Natural killer cell treated with Interleukin-12 subunit alpha and Interleukin-12 subunit beta and Interleukin-15 and Interleukin-18, amount 100 ng/mL, for 72 hours (primary cell): Measurements from ENCODE around the gene SAMD13. TPM values are rescaled to one million over a fixed set of nuclear protein-coding genes. Genes with fewer than 3 reads are reported as not detected.

Source experiments
- ATAC-seq, 2 donors: fragments of 150-1000 bp; cut with Tn5 transposase in 1 of 2; sonication (Bioruptor Pico), chemical (Tn5 transposase) in 1 of 2; 2 replicates each; pipeline ENCODE4 v1.10.0; 2021
- DNase-seq: peaks from one replicate; pipeline ENCODE4 v3.0.0; 2022; ENCODE audit warnings: low spot score
- H3K27ac Mint-ChIP-seq, 2 donors: 1 replicate in 1 of 2; 2 replicates in 1 of 2; pipeline ENCODE4 v1.8.0; 2022; ENCODE audit warnings: mixed read lengths in 2 of 2, mild to moderate bottlenecking in 1 of 2, moderate library complexity in 1 of 2
- H3K27me3 Mint-ChIP-seq, 2 donors: 1 replicate in 1 of 2; 2 replicates in 1 of 2; pipeline ENCODE4 v1.8.0; 2022; ENCODE audit warnings: mixed read lengths in 2 of 2
- H3K36me3 Mint-ChIP-seq: one replicate; pipeline ENCODE4 v1.8.0; 2022; ENCODE audit warnings: mixed read lengths
- H3K4me1 Mint-ChIP-seq, 2 donors: 1 replicate in 1 of 2; 2 replicates in 1 of 2; pipeline ENCODE4 v1.8.0; 2022; ENCODE audit warnings: low read depth in 2 of 2, mixed read lengths in 2 of 2, mild to moderate bottlenecking in 1 of 2
- H3K4me3 Mint-ChIP-seq: one replicate; pipeline ENCODE4 v1.8.0; 2022; ENCODE audit warnings: mixed read lengths
- H3K9me3 Mint-ChIP-seq: 2 replicates; pipeline ENCODE4 v1.8.0; 2022; ENCODE audit warnings: mixed read lengths
- total RNA-seq, 2 donors: library from RNA; stranded (reverse); gene quantifications; one replicate each; pipeline ENCODE4 v1.2.3, GENCODE V29; 2022

Gene SAMD13
- total RNA-seq, 2 donors from 2014 or later = 0.33 TPM; not detected in 1

DNA sequence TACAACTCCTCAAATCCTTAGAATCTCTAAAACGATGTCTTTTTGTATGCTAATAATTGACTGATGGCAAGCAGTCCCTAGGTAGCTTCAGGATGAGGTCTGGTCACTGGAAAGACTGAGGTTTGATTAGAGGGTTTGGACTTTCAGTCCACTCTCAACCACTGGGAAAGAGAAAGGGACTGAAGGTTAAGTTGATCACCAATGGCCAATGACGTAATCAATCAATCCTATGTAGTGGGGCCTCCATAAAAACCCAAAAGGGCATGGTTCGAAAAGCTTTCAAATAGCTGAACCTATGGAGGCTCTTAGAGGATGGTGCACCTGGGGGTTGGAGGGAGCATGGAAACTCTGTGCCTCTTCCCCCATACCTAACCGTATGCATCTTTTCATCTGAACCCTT is 57.2 kb downstream of the SAMD13 start:
- H3K9me3 Mint-ChIP-seq = no peaks in the 10 kb centered on the region
- H3K36me3 Mint-ChIP-seq = no peaks in the 10 kb centered on the region
- no peaks in the 10 kb centered on the region for H3K27me3 Mint-ChIP-seq
- DNase-seq (no peak), ATAC-seq (no peak)
- peaks cover 5 to 9% of the 10 kb centered on the region in 2 donors for H3K4me1 Mint-ChIP-seq
- no peak overlapping the region for H3K27ac Mint-ChIP-seq
- no peak overlapping the region for H3K4me3 Mint-ChIP-seq

DNA sequence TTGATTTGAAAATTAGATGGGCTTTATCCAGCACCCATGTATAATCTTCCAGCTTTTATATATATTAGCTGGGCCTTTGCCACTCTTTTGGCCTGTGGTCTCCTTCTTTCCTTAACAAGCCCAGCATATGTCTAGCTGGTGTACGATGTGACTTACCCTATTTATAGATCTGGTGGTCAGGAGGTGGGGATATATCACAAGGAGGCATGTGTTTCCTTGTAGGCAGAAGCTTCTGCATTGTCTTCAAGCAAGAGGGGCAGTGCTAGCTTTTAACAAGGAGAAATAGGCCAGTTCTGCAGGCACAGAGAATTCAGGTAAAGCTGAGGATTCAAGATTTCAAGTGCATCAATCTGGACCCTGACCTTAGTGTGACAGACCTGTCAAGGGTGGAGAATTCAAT is 58.8 kb downstream of the SAMD13 start:
- ATAC-seq = no peak
- no peaks in the 10 kb centered on the region for H3K27me3 Mint-ChIP-seq
- DNase-seq = no peak
- no peaks in the 10 kb centered on the region for H3K9me3 Mint-ChIP-seq
- H3K4me1 Mint-ChIP-seq = peaks cover 6 to 10% of the 10 kb centered on the region in 2 donors
- no peak overlapping the region for H3K27ac Mint-ChIP-seq
- H3K36me3 Mint-ChIP-seq = no peaks in the 10 kb centered on the region
- no peak overlapping the region for H3K4me3 Mint-ChIP-seq

DNA sequence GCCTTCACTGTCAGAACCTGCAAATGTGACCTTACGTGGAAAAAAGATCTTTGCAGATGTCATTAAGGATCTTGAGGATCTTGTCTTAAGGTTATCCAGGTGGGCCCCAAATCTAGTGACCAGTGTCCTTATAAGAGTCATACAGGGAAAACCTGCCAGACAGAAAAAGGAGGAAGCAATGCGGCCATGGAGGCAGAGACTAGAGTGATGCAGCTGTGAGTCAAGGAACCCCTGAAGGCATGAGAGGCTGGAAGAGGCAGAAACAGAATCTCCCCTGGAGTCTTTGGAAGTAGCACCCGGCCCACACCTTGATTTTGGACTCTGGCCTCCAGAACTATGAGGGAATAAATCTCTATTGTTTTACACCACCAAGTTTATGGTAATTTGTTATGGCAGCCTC is 60.3 kb downstream of the SAMD13 start:
- Mint-ChIP-seq H3K9me3 (no peaks in the 10 kb centered on the region), H3K27ac (no peak overlapping the region), H3K4me1 (peaks cover 16 to 21% of the 10 kb centered on the region in 2 donors), H3K27me3 (no peaks in the 10 kb centered on the region), H3K4me3 (no peak overlapping the region), H3K36me3 (no peaks in the 10 kb centered on the region)
- ATAC-seq (no peak), DNase-seq (no peak)

DNA sequence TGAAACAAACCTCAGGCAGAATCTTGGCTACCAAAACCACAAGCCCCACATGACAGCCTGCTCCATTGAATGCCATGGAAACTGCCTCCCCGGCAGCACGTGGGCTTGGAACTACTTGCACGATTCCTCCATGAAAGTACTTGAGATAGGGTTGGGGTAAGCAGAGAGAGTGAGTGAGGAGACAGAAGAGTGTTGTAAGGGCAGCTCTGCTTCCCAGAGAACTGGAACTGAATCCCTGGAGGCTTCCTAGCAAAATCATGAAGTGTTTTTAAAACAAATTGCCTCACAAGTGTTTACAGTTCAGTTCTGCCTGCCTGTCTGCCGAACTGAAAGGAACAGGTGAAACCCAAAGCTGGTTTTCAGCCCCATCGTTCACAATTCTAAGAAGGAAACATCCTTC is 61.5 kb downstream of the SAMD13 start:
- Mint-ChIP-seq H3K9me3 (no peaks in the 10 kb centered on the region), H3K27ac (no peak overlapping the region), H3K4me3 (no peak overlapping the region), H3K36me3 (no peaks in the 10 kb centered on the region), H3K4me1 (peaks cover 21 to 25% of the 10 kb centered on the region in 2 donors), H3K27me3 (no peaks in the 10 kb centered on the region)
- ATAC-seq (no peak), DNase-seq (no peak)

DNA sequence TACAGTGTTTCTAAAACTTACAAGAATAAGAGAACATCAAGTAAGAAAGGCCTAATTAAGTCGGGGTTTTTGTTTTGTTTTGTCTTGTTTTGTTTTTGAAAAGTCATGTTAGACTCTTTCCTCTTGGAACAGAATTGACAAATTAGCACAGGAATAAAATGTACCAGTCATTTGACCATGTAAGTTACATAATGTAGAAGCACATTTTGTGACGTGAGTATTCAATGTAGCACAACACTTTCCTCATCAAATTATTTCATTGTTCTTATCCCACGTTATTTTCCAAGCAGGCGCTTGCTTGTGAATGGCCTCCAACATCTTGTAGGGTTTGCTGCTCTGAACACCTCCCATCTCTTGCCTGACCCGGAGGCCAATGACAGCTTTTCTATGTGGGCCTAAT is 62.1 kb downstream of the SAMD13 start:
- H3K36me3 Mint-ChIP-seq = no peaks in the 10 kb centered on the region
- no peaks in the 10 kb centered on the region for H3K9me3 Mint-ChIP-seq
- ATAC-seq (no peak), DNase-seq (no peak)
- H3K27me3 Mint-ChIP-seq = no peaks in the 10 kb centered on the region
- no peak overlapping the region for H3K4me3 Mint-ChIP-seq
- no peak overlapping the region for H3K27ac Mint-ChIP-seq
- H3K4me1 Mint-ChIP-seq = peaks cover 21 to 25% of the 10 kb centered on the region in 2 donors

DNA sequence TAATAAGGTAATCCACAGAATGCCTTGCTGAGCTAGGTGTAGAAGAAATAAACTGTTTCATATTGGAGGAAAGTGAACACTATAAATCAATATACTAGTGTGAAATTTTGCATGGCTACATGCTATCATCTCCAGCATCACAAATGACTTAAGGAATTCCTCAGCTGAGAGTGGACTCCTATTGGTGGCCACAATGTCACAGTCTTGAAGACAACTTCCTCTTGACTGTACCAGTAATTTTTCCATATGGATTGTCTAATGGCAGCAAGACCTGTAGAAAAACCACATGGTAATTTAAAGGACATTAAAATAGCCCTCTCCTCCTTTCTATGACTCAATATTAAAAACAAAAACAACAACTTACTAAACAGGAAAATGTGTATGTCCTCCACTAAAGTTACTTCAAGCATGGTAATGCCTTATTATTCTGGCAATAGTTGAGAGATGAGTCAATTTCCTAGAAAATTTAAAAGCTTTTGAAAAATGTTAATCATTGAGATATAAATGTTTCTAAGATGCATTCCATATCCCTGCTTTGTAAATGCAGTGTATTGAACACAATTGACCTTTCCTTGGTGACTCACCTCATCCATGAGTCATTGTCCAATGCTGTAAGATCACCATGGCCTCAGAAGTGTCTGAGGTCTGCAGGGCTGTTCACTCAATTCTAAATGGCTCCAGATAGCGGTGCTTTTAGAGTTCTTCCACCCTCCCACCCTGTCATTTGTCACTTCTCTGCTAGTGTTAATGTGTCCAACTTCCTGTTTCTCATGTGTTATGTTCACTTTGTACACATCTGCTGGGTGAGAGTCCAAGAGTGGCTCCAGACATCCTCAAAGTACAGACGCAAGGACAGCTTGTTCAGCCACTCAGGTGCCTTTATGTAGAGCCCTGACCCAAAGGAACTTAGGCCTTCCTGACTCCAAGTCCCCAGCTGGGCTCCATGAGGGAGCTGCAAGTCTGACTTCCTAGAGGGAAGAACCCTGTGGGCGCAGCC is 64.0 kb downstream of the SAMD13 start:
- ATAC-seq = peak; percentile 96 to 98
- H3K9me3 Mint-ChIP-seq = no peaks in the 10 kb centered on the region
- H3K27ac Mint-ChIP-seq = peak overlapping the region; percentile 71 to 73
- peak; percentile 74 for DNase-seq
- peak overlapping the region; percentile 44 for H3K4me3 Mint-ChIP-seq
- no peaks in the 10 kb centered on the region for H3K27me3 Mint-ChIP-seq
- peaks cover 25 to 27% of the 10 kb centered on the region in 2 donors for H3K4me1 Mint-ChIP-seq
- no peaks in the 10 kb centered on the region for H3K36me3 Mint-ChIP-seq

DNA sequence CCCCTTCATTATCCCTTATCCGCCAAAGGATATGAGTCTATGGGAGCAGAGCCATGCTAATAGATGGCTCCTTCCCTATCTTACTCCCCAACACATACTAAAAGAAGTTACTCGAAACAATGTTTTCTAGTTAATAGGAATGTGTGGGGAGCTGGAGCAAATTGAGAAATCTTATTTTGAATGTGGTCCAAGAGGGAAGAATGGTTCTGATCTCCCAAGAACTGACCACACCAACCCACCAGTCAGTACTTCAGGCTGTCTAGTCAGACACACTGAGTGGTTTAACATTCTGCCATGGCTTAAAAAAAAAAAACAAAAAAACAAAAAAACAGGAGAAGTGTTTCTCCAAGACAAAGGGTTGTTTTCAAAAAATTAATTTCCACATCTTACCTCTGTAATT is 65.3 kb downstream of the SAMD13 start:
- H3K36me3 Mint-ChIP-seq = no peaks in the 10 kb centered on the region
- no peak for ATAC-seq
- H3K9me3 Mint-ChIP-seq = no peaks in the 10 kb centered on the region
- peaks cover 25 to 31% of the 10 kb centered on the region in 2 donors for H3K4me1 Mint-ChIP-seq
- peak overlapping the region; percentile 40 to 45 for H3K27ac Mint-ChIP-seq
- no peak for DNase-seq
- H3K27me3 Mint-ChIP-seq = no peaks in the 10 kb centered on the region
- H3K4me3 Mint-ChIP-seq = no peak overlapping the region

DNA sequence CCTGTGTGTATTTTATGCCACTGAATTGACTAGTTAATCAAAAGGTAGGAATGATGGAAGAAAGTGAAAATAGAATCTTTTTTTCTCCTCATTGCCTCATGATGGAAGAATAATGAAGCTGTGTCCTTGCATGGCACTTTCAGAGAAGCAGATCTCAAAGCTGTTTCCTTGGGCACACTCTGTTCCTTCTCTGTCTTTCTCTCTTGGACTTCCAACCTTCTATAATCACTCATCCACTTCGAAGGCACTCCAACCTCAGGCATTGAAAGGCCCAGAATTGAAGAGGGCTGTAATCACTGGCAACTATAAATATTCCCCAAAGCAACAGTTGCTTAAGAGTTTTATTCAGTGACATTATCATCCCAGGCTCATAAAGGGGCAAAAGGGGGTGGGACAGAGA is 65.7 kb downstream of the SAMD13 start:
- Mint-ChIP-seq H3K4me1 (peaks cover 25 to 32% of the 10 kb centered on the region in 2 donors), H3K27me3 (no peaks in the 10 kb centered on the region), H3K9me3 (no peaks in the 10 kb centered on the region), H3K4me3 (no peak overlapping the region), H3K27ac (peak overlapping the region; percentile 40 to 45), H3K36me3 (no peaks in the 10 kb centered on the region)
- ATAC-seq (no peak), DNase-seq (no peak)

DNA sequence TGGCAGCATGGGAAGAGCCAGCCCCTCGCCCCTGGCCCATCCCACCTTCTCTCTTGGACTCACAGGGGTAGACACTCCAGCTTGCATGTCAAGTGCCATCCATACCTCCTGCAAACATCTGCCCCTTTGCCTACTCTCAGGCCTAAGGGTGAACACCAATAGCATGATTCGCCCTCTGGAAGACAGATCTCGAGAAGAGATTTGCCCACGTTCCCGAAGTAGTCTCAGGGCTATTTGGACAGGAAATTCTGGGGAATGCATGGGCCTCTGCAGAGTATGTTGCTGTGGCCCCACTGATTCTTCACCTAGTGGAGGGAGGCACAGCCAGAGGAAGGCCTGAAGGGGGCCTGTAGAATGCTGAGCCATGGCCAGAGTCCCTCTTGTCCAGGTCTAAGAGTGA is 66.9 kb downstream of the SAMD13 start:
- peaks cover 21 to 34% of the 10 kb centered on the region in 2 donors for H3K4me1 Mint-ChIP-seq
- H3K4me3 Mint-ChIP-seq = no peak overlapping the region
- H3K9me3 Mint-ChIP-seq = no peaks in the 10 kb centered on the region
- H3K36me3 Mint-ChIP-seq = no peaks in the 10 kb centered on the region
- ATAC-seq (no peak), DNase-seq (no peak)
- no peaks in the 10 kb centered on the region for H3K27me3 Mint-ChIP-seq
- no peak overlapping the region for H3K27ac Mint-ChIP-seq

DNA sequence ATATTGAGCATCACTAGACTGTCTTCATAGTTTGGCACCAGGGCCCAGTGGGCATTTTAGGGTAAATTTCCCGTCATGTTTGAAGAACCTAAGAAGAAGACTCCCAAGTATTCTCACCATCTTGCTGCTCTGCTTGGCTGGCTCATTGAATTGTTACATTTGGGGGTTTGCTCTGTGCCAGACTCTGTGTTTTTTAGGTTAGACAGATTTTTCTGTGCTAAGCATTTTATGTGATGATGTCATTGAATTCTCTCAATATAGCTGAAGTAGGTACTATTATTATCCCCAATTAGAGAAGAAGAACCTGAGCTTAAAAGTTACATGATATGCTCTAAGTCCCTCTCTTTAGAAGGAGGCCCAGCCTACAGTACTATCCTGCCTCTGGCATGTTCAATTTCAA is 68.8 kb downstream of the SAMD13 start:
- Mint-ChIP-seq H3K27me3 (no peaks in the 10 kb centered on the region), H3K36me3 (no peaks in the 10 kb centered on the region), H3K27ac (no peak overlapping the region), H3K4me3 (no peak overlapping the region), H3K9me3 (no peaks in the 10 kb centered on the region), H3K4me1 (peaks cover 25 to 40% of the 10 kb centered on the region in 2 donors)
- DNase-seq (no peak), ATAC-seq (no peak)

DNA sequence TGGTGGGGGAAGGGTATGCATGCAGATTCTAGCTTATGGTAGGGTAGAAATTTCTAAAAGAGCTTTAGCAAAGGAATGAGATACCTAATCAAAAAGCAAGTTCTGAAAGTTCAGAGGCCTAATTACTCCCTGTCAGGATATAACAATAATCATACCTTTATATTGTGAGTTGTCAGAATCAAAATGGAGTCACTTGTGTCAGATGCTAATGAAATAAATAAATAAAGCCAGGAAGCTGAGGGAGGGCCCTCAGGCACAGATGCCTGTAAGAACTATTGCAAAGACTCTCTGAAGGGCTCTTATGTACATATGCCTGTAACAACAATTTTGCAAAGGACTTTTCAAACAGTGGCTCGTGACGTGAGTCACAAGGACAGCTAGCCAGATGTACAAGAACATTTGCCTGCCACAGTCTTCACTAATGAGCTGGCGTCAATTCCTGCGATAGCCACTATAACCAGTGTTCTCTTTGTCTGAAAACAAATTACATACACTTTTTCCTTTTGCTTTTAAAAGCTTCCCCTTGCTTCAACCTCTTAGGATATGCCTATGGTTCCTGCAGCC is 69.4 kb downstream of the SAMD13 start:
- H3K27ac Mint-ChIP-seq = no peak overlapping the region

DNA sequence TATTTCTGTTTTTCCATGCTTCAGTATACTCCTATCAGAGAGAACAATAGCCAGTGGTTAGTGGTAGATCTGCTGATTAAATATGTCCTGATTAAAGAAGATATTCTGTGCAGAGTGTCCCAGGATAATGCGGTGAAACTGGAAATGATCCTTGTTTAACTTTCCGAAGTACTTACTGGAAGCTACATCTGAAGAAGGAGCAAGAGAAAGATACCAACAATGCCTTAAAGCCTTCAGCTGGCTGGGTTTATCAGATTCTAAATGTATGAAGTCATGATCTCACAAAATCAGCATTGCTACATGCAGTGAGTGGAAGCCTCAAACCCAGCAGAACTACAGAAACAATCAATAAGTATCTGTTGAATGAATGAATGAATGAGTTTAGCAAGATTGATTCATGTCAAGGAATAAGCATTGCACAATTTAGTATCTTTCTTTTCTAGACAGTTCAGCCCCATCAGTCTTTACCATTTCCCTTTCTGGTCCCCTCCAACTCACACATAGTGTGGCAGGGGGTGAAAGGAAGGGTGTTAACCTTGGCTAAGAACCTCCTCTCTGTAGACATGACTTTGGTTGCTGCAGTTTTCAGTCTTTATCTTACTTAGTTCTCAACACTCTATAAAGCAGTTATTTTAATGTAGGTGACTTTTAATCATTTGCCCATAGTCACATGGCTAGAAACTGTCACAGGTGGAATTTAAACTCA is 72.1 kb downstream of the SAMD13 start:
- DNase-seq = no peak
- Mint-ChIP-seq H3K27me3 (no peaks in the 10 kb centered on the region), H3K4me3 (no peak overlapping the region), H3K36me3 (no peaks in the 10 kb centered on the region), H3K27ac (no peak overlapping the region), H3K9me3 (no peaks in the 10 kb centered on the region), H3K4me1 (peaks cover 10 to 25% of the 10 kb centered on the region in 2 donors)
- peak in 1 of 2 donors; percentile 65 for ATAC-seq

More for the DNA sequence above, 69.4 kb downstream of the SAMD13 start:
- Mint-ChIP-seq H3K27me3 (no peaks in the 10 kb centered on the region), H3K4me1 (peaks cover 19 to 34% of the 10 kb centered on the region in 2 donors), H3K36me3 (no peaks in the 10 kb centered on the region), H3K9me3 (no peaks in the 10 kb centered on the region), H3K4me3 (no peak overlapping the region)
- no peak for ATAC-seq
- no peak for DNase-seq

DNA sequence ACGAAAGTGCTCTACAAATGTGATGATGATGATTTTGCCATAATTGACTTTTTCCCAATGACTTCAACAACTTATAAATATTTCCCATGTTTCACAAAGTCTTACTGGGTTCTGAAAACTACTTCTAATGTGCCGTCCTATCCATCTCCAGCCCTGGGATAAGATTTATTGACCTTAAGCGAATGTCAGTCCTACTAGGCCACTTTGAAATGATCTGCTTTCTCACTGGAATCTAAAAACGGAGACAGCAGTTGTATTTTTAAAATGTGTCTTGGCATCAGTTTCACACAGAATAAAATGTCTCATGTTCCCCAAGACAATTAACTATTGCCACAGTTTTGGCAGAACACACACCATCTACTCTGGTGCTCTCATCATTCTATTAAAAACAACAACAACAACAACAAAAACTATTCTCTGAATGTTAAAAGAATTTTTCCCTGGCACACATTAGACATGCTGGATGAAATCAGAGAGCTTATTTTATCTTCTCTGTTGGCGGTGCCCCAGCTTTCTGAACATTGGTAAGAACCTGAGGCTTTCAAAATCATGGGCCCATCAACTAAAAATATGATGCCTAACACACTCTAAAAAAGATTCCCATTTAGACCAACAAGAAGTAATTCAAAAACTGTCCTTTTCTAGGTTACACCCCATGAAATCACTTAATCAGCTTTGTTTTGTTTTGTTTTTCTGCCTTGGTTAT is 73.6 kb downstream of the SAMD13 start:
- Mint-ChIP-seq H3K4me1 (peaks cover 10 to 22% of the 10 kb centered on the region in 2 donors), H3K9me3 (no peaks in the 10 kb centered on the region), H3K36me3 (no peaks in the 10 kb centered on the region), H3K27me3 (no peaks in the 10 kb centered on the region), H3K27ac (no peak overlapping the region), H3K4me3 (no peak overlapping the region)
- ATAC-seq (no peak), DNase-seq (no peak)
